Measurements from ENCODE around the gene SEMA4D.

GRCh38 chr9:89323390-89323789 lies 174.5 kb downstream of the SEMA4D start:
- TF ChIP-seq ZNF274 (IDR thresholded peaks at IDR 0.05; ENCODE audit: low read depth, low read length) (no peak), YY1 (IDR thresholded peaks at IDR 0.05; ENCODE audit: insufficient read depth, insufficient read length) (no peak), SUZ12 (IDR thresholded peaks at IDR 0.05; ENCODE audit: extremely low read depth, insufficient read depth, insufficient read length) (no peak)

Measured in NT2/D1 (cell line).